HG03460 (cell line): ENCODE results near the gene DNAH1.

Experiments used
- ATAC-seq: cut with Tn5 transposase; IDR thresholded peaks from one replicate; pipeline ENCODE4 v1.9.1; 2021; ENCODE audit not compliant: unreplicated experiment

The DNAH1 gene

GRCh38 chr3:52290596-52291507 is 25.3 kb upstream of the DNAH1 start:
- ATAC-seq = no peak

GRCh38 chr3:52291508-52292181 is 24.5 kb upstream of the DNAH1 start:
- ATAC-seq = no peak

GRCh38 chr3:52292247-52293065 is 23.7 kb upstream of the DNAH1 start:
- ATAC-seq = no peak

- ATAC-seq = no peak
Measured at GRCh38 chr3:52293491-52294319, 22.4 kb upstream of the DNAH1 start.

GRCh38 chr3:52294320-52295150 is 21.6 kb upstream of the DNAH1 start:
- no peak for ATAC-seq

- ATAC-seq = no peak
Measured at GRCh38 chr3:52295671-52296208, 20.4 kb upstream of the DNAH1 start.

- ATAC-seq = no peak
Measured at GRCh38 chr3:52297242-52298148, 18.6 kb upstream of the DNAH1 start.

- no peak for ATAC-seq
Measured at GRCh38 chr3:52298149-52299098, 17.7 kb upstream of the DNAH1 start.

GRCh38 chr3:52299247-52299878 is 16.8 kb upstream of the DNAH1 start:
- no peak for ATAC-seq

GRCh38 chr3:52299879-52300611 is 16.1 kb upstream of the DNAH1 start:
- no peak for ATAC-seq

GRCh38 chr3:52302426-52303145 is 13.5 kb upstream of the DNAH1 start:
- ATAC-seq = no peak

- ATAC-seq = no peak
Measured at GRCh38 chr3:52303811-52304210, 12.3 kb upstream of the DNAH1 start.

- ATAC-seq = no peak
Measured at GRCh38 chr3:52305926-52306325, 10.2 kb upstream of the DNAH1 start.

- ATAC-seq = no peak
Measured at GRCh38 chr3:52306978-52307377, 9.1 kb upstream of the DNAH1 start.

GRCh38 chr3:52308308-52308707 is 7.8 kb upstream of the DNAH1 start:
- ATAC-seq = no peak
